Activated CD8-positive, alpha-beta memory T cell treated with anti-CD3 and anti-CD28 coated beads, Interleukin-2, amount 50 U/mL, for 1 hour (primary cell): ENCODE measurements around the gene TMOD3.

Experiments
- DNase-seq: peaks from one replicate; pipeline ENCODE4 v3.0.0-alpha.2; 2020; ENCODE audit errors: extremely low read depth

The TMOD3 gene

GRCh38 chr15:51907136-51907862, 77.8 kb downstream of the TMOD3 start:
- DNase-seq = no peak

- DNase-seq = no peak
Observed at GRCh38 chr15:51908316-51908715, 78.9 kb downstream of the TMOD3 start.

GRCh38 chr15:51909584-51909983, 80.1 kb downstream of the TMOD3 start:
- no peak for DNase-seq

- no peak for DNase-seq
Observed at GRCh38 chr15:51912528-51912927, 83.1 kb downstream of the TMOD3 start.

GRCh38 chr15:51917493-51917892, 88.0 kb downstream of the TMOD3 start:
- DNase-seq = no peak

- no peak for DNase-seq
Observed at GRCh38 chr15:51924156-51925068, 95.0 kb downstream of the TMOD3 start.

- DNase-seq = no peak
Observed at GRCh38 chr15:51926809-51927208, 97.4 kb downstream of the TMOD3 start.

- DNase-seq = no peak
Observed at GRCh38 chr15:51931016-51931415, 101.6 kb downstream of the TMOD3 start.

- DNase-seq = no peak
Observed at GRCh38 chr15:51931638-51932037, 102.2 kb downstream of the TMOD3 start.

GRCh38 chr15:51932161-51932560, 102.7 kb downstream of the TMOD3 start:
- DNase-seq = no peak

GRCh38 chr15:51935466-51936104, 106.1 kb downstream of the TMOD3 start:
- no peak for DNase-seq

GRCh38 chr15:51936105-51936478, 106.6 kb downstream of the TMOD3 start:
- no peak for DNase-seq

GRCh38 chr15:51938286-51938685, 108.8 kb downstream of the TMOD3 start:
- DNase-seq = no peak

- DNase-seq = no peak
Observed at GRCh38 chr15:51939216-51939615, 109.8 kb downstream of the TMOD3 start.

GRCh38 chr15:51947124-51947523, 117.7 kb downstream of the TMOD3 start:
- DNase-seq = no peak

- no peak for DNase-seq
Observed at GRCh38 chr15:51952805-51953204, 123.4 kb downstream of the TMOD3 start.

- no peak for DNase-seq
Observed at GRCh38 chr15:51955504-51955903, 126.1 kb downstream of the TMOD3 start.
